ENCODE results near the gene OXA1L.

Gene OXA1L

DNA sequence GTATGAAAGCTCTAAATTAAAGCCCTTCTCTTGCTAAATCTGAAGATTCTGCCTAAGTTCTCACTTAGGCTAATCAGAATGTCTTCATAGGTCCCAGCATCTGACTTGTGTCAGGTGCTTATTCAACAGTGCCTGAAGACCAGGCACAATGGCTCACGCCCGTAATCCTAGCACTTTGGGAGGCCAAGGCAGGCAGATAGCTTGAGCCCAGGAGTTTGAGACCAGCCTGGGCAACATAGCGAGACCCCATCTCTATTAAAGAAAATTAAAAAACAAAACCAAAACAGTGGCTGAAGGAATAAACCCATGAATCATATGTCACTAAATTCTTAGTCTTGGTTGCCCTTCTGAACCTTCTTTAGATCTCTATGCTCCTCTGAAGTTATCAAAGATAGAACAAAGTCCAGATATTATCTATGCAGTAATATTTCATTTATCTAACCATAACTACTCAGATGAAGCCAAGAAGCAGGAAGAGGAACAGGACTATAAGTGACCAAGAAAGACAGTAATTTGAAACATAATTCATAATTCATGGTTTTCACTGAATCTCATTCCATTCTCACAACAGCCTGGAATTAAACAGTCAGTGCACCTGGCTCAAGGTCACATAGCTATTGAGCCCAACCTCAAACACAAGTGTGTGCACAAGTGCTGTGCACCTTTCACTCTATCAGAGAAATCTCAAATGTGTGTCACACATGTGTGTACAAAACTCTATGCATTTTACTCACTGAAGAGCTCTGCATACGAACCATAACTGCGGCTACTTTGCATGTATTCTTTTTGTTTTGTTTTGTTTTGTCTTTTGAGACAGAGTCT, 42.1 kb downstream of the OXA1L start:
- DNase-seq (ENCODE audit: insufficient read length, low spot score) (no peak), FAIRE-seq (peak; percentile 45)
- no peak for TF ChIP-seq POLR2AphosphoS5 (IDR thresholded peaks at IDR 0.05; ENCODE audit: low read depth, low read length)
- TF ChIP-seq POU2F2 (IDR thresholded peaks at IDR 0.05; ENCODE audit: low read depth, low read length) = no peak
- no peak for TF ChIP-seq TAF1 (IDR thresholded peaks at IDR 0.05; ENCODE audit: low read depth, low read length)
- TF ChIP-seq POLR2A (IDR thresholded peaks at IDR 0.05; ENCODE audit: low read depth, low read length) = no peak
- TF ChIP-seq PAX5 (IDR thresholded peaks at IDR 0.05; ENCODE audit: insufficient read depth, low read length, severe bottlenecking) = no peak
- TF ChIP-seq SPI1 (IDR thresholded peaks at IDR 0.05; ENCODE audit: low read depth, low read length) = no peak

DNA sequence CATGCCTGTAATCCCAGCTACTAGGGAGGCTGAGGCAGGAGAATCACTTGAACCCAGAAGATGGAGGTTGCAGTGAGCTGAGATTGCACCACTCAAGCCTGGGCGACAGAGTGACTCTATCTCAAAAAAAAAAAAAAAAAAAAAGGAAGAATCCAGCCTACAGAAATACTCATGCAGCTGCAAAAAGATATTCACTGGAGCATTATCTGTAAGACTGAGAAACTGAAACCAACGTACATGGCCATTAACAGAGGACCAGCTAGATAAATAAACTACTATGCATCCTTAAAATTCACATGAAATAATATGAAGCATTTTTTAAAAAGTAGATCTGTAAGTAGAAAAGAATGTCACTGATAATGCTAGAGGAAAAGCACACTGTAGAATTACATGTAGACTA, 45.2 kb downstream of the OXA1L start:
- FAIRE-seq = no peak
- TF ChIP-seq SPI1 (IDR thresholded peaks at IDR 0.05; ENCODE audit: low read depth, low read length) = no peak
- TF ChIP-seq POLR2AphosphoS5 (IDR thresholded peaks at IDR 0.05; ENCODE audit: low read depth, low read length) = no peak
- TF ChIP-seq PAX5 (IDR thresholded peaks at IDR 0.05; ENCODE audit: insufficient read depth, low read length, severe bottlenecking) = no peak
- no peak for TF ChIP-seq POLR2A (IDR thresholded peaks at IDR 0.05; ENCODE audit: low read depth, low read length)
- TF ChIP-seq TAF1 (IDR thresholded peaks at IDR 0.05; ENCODE audit: low read depth, low read length) = no peak
- no peak for TF ChIP-seq POU2F2 (IDR thresholded peaks at IDR 0.05; ENCODE audit: low read depth, low read length)
- DNase-seq (ENCODE audit: insufficient read length, low spot score) = no peak

DNA sequence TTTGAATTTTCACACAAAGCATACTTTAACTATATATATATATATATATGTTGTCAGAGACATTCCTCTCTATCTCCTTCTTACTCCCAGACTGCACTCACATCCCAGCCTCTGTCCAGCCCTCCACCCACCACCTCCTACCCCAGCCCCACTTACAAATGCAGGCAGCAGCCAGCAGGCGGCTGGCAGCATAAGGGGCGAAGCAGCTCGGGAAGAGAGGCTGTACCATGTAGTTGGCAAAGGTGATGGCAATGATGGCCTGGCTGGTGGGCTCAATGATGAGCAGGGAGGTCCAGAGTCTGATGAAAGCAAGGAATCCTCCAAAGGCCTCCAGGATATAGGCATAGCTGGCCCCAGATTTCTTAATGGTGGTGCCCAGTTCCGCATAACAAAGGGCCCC, 46.3 kb downstream of the OXA1L start:
- FAIRE-seq = peak; percentile 31
- no peak for DNase-seq (ENCODE audit: insufficient read length, low spot score)
- TF ChIP-seq PAX5 (IDR thresholded peaks at IDR 0.05; ENCODE audit: insufficient read depth, low read length, severe bottlenecking) (no peak), POLR2AphosphoS5 (IDR thresholded peaks at IDR 0.05; ENCODE audit: low read depth, low read length) (no peak), SPI1 (IDR thresholded peaks at IDR 0.05; ENCODE audit: low read depth, low read length) (no peak), TAF1 (IDR thresholded peaks at IDR 0.05; ENCODE audit: low read depth, low read length) (no peak), POLR2A (IDR thresholded peaks at IDR 0.05; ENCODE audit: low read depth, low read length) (no peak), POU2F2 (IDR thresholded peaks at IDR 0.05; ENCODE audit: low read depth, low read length) (no peak)

DNA sequence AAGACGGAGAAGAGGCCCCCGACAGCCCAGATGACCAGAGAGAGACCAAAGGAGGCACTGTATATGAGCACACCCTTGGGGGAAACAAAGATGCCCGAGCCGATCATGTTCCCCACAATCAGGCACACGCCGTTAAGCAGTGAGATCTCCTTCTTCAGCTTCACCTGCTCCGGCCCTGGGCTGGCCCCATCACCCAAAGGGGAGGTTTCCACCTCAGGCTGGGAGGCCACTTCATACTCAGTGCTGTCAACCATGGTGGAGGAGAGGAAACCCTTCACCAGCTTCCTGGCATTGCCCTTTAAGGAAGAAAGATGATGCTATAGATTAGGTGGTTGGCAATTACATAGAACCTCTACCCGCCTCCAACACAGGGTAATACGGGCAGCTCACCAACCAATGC, 46.7 kb downstream of the OXA1L start:
- FAIRE-seq (no peak), DNase-seq (ENCODE audit: insufficient read length, low spot score) (no peak)
- TF ChIP-seq POLR2AphosphoS5 (IDR thresholded peaks at IDR 0.05; ENCODE audit: low read depth, low read length) = no peak
- no peak for TF ChIP-seq POU2F2 (IDR thresholded peaks at IDR 0.05; ENCODE audit: low read depth, low read length)
- TF ChIP-seq SPI1 (IDR thresholded peaks at IDR 0.05; ENCODE audit: low read depth, low read length) = no peak
- no peak for TF ChIP-seq PAX5 (IDR thresholded peaks at IDR 0.05; ENCODE audit: insufficient read depth, low read length, severe bottlenecking)

DNA sequence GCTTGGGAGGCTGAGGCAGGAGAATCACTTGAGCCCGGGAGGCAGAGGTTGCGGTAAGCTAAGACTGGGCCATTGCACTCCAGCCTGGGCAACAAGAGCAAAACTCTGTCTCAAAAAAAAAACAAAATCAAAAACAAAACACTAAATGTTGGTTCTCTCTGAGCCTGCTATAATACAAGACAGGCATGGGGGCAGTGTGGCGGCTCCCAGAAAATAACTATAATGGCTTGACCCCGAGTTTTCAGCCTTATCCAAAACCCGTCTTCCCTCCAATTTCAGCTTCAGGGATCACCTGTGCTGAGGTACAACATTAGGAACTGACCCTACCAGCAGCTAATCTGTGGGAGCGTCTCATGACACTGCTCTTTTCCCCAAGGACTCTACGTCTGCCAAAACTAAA, 47.9 kb downstream of the OXA1L start:
- DNase-seq (ENCODE audit: insufficient read length, low spot score) (no peak), FAIRE-seq (no peak)
- TF ChIP-seq POLR2AphosphoS5 (IDR thresholded peaks at IDR 0.05; ENCODE audit: low read depth, low read length) (no peak), PAX5 (IDR thresholded peaks at IDR 0.05; ENCODE audit: insufficient read depth, low read length, severe bottlenecking) (no peak), TAF1 (IDR thresholded peaks at IDR 0.05; ENCODE audit: low read depth, low read length) (no peak), POU2F2 (IDR thresholded peaks at IDR 0.05; ENCODE audit: low read depth, low read length) (no peak), SPI1 (IDR thresholded peaks at IDR 0.05; ENCODE audit: low read depth, low read length) (no peak), POLR2A (IDR thresholded peaks at IDR 0.05; ENCODE audit: low read depth, low read length) (no peak)

DNA sequence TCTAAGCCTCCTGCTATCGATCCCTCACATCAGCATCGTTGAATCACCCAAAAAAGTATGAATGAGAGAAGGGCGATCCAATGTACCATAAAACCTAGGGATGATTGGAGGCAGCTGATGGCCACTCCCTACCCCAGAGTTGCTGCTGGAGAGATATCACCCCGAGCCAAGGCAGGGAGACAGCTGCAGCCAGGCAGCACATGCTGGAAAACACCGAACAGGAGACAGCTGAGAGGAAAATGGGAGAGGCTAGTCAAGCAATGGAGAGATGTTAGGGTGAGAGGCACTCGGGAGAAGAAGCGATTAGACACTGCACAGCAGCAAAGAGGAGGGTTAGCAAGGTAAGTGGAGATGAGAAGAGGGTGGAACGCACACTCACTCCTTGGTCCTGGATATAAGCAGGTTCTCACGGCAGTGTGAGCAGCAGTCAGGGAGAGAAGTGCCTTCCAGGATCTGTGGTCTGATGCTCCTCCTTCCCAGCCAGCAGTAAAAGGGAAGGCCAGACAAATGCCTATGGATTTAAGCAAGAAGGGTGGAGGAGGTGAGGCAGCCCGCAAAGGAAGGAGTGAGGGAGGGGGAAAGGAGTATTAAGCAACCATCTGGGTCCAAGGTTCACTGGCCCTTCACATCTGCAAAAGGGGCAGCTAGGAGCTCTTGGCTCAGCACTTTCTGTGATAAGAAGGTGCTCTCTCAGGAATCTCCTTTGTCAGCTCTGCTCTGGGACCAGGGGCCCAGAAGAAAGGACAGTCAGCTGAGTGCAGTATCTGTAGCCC, 48.6 kb downstream of the OXA1L start, which contains the start of gene SLC7A7:
Gene SLC7A7 (minus strand): TSS at position 495 of the 773 bp plus-strand sequence. CDS start 2,037 bp downstream, outside the sequence.
- no peak for TF ChIP-seq POU2F2 (IDR thresholded peaks at IDR 0.05; ENCODE audit: low read depth, low read length)
- TF ChIP-seq SPI1 (IDR thresholded peaks at IDR 0.05; ENCODE audit: low read depth, low read length) = no peak
- TF ChIP-seq POLR2A (IDR thresholded peaks at IDR 0.05; ENCODE audit: low read depth, low read length) = no peak
- no peak for TF ChIP-seq POLR2AphosphoS5 (IDR thresholded peaks at IDR 0.05; ENCODE audit: low read depth, low read length)
- TF ChIP-seq PAX5 (IDR thresholded peaks at IDR 0.05; ENCODE audit: insufficient read depth, low read length, severe bottlenecking) = no peak
- no peak for TF ChIP-seq TAF1 (IDR thresholded peaks at IDR 0.05; ENCODE audit: low read depth, low read length)
- peak; percentile 33 for FAIRE-seq
- DNase-seq (ENCODE audit: insufficient read length, low spot score) = no peak

DNA sequence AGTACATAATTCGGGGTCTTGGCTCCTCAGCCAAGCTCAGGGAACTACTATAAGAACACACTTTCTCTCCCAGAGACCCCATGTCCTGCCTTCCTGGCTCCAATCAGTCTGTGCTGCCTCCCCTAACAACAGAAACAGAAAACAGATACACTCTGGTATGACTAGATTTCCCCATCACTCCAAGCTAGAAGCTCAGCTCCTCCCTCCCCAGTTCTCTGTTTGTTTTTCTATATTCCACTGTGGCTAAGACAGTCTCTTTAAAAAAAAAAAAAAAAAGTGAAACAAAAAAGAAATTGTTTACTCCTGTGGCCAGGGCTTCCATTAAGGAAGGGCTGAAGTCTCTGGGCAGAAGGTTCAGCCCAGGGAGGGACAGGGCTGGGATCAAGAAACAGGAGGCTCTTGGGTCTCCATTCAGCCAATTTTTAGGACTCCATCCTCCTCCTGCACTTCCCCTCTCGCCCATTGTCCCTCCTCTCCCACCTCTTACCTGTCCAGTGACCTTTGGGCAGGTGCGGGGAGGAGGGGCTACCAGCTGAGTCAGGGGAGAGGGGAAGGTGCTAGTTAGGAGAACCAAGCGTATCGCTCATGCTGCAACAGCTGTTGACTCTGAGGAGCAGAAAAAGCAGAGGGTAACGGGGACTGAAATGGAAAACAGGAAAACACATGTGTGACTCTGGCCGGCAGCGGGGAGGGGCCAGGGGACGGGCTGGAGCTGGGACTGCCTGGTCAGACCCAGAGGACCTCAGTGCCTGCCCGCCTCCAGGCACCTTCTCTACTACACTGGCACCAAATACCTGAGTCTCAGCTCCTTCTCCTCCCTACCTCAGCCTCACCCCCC, 52.9 kb downstream of the OXA1L start:
- DNase-seq (ENCODE audit: insufficient read length, low spot score) = no peak
- TF ChIP-seq POLR2AphosphoS5 (IDR thresholded peaks at IDR 0.05; ENCODE audit: low read depth, low read length) = no peak
- TF ChIP-seq SPI1 (IDR thresholded peaks at IDR 0.05; ENCODE audit: low read depth, low read length) = peak; percentile 17; the same call in 1 of the 2 replicates

DNA sequence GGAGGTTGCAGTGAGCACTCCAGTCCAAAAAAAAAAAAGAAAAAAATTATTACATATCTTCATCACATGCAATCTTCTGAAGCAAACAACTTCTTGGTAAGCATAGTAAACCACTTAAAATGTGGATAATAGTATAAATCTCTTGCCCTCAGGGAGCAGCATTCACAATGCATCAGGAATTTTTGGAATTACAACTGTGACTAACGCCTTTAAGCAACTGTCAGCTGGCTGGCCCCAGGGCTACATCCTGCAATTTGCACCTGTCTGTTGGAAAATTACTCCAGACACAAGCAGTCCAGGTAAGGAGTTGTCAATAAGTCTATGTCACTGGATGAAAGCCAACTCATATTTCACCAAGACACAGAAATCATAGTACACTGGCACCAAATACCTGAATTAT, 54.2 kb downstream of the OXA1L start:
- DNase-seq (ENCODE audit: insufficient read length, low spot score) (no peak), FAIRE-seq (no peak)
- no peak for TF ChIP-seq POLR2A (IDR thresholded peaks at IDR 0.05; ENCODE audit: low read depth, low read length)
- no peak for TF ChIP-seq SPI1 (IDR thresholded peaks at IDR 0.05; ENCODE audit: low read depth, low read length)
- no peak for TF ChIP-seq POU2F2 (IDR thresholded peaks at IDR 0.05; ENCODE audit: low read depth, low read length)
- no peak for TF ChIP-seq POLR2AphosphoS5 (IDR thresholded peaks at IDR 0.05; ENCODE audit: low read depth, low read length)

More for the DNA sequence above, 52.9 kb downstream of the OXA1L start:
- peak; percentile 31 for FAIRE-seq

Data from GM12891 (cell line).